ENCODE measurements around the gene WBP4.

DNA sequence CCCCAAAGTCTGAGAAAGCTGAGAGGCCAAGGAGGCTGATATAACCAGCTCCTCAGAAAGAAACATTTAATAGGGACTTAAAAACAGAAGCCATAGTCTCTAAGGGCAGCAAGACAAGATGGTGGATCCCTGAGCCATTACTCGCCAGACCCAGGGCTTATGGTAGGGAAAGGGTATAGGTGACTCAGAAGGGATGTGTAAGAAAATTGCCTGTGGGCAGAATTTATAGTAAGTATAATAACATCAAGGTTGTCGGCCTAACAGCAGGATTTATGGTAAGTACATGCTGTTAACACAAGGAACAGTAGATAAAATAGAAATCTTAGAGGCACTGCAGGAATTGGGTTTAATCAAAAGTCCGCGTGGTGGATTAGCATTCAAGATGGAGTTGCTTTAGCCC is 56.6 kb downstream of the WBP4 start:
- no peak for TF ChIP-seq CTCF (IDR thresholded peaks at IDR 0.05; ENCODE audit: low read depth, low read length, missing input control)
- no peak for TF ChIP-seq REST (IDR thresholded peaks at IDR 0.05)
- no peak for TF ChIP-seq JUND (IDR thresholded peaks at IDR 0.05)
- no peak for TF ChIP-seq RAD21 (IDR thresholded peaks at IDR 0.05)
- TF ChIP-seq ATF3 (IDR thresholded peaks at IDR 0.05), result no peak
- no peak for TF ChIP-seq RXRA (IDR thresholded peaks at IDR 0.05)
- TF ChIP-seq FOXA1 (IDR thresholded peaks at IDR 0.05), result no peak
